DMS79 treated with DMSO at 0.1 percent for 48 hours (cell line): Measurements from ENCODE around the gene TFEC.
"Not testable (repeated sequence)": the region's sequence is repeated elsewhere in the genome, so short reads cannot be mapped to it uniquely, and the experiment has no call there.

Experiments used
- DNase-seq: peaks from one replicate; lab custom pipeline; 2025; lab: John Stamatoyannopoulos, UW

Gene TFEC

GRCh38 chr7:115929736-115930135 lies 100.8 kb downstream of the TFEC start:
- not testable (repeated sequence) for DNase-seq

- DNase-seq = no peak
Observed at GRCh38 chr7:115924411-115924810, 106.2 kb downstream of the TFEC start.

- DNase-seq = no peak
Observed at GRCh38 chr7:115920367-115920766, 110.2 kb downstream of the TFEC start.

GRCh38 chr7:115914951-115915350 lies 115.6 kb downstream of the TFEC start:
- no peak for DNase-seq

- no peak for DNase-seq
Observed at GRCh38 chr7:115911465-115911864, 119.1 kb downstream of the TFEC start.

- peak; percentile 39 for DNase-seq
Observed at GRCh38 chr7:115910541-115911164, 119.9 kb downstream of the TFEC start.

- no peak for DNase-seq
Observed at GRCh38 chr7:115906731-115907130, 123.8 kb downstream of the TFEC start.

- no peak for DNase-seq
Observed at GRCh38 chr7:115889669-115889984, 140.9 kb downstream of the TFEC start.

GRCh38 chr7:115888981-115889668 lies 141.4 kb downstream of the TFEC start:
- DNase-seq = no peak

GRCh38 chr7:115885550-115885949 lies 145.0 kb downstream of the TFEC start:
- no peak for DNase-seq
